ENCODE results near the gene DEK.
"Not testable (repeated sequence)": the region's sequence is repeated elsewhere in the genome, so short reads cannot be mapped to it uniquely, and the experiment has no call there.

DEK gene

DNA sequence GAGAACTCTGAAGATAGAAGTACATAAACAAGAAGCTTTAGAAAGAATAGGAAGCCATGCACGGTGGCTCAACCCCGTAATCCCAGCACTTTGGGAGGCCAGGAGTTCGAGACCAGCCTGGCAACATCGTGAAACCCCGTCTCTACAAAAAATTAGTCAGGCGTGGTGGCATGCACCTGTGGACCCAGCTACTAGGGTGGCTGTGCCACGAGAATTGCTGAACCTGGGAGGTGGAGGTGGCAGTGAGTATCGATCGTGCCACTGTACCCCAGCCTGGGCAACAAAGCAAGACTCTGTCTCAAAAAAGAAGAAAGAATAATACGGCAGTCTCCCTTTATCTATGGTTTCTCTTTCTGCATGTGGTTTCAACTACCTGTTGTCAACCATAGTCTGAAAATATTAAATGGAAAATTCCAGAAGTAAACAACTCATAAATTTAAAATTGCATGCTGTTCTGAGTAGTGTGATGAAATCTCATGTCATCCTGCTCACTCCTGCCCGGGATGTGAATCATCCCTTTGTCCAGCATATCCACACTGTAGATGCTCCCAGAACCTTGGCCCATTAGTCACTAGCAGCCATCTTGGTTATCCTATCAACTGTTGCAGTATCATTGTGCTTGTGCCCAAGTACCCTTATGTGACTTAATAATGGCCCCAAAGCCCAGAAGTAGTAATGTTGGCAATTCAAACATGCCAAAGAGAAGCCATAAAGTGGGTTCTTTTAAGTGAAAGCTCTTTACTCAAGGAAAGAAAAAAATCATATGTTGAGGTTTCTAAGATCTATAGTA is 22.1 kb downstream of the DEK start:
- peak; percentile 94 for DNase-seq (ENCODE audit: low read depth)
- no peak overlapping the region for H3K4me3 ChIP-seq (ENCODE audit: low read length)
- no peak for TF ChIP-seq CTCF (IDR thresholded peaks at IDR 0.05; ENCODE audit: insufficient read depth, low read depth, low read length, missing control alignments)

DNA sequence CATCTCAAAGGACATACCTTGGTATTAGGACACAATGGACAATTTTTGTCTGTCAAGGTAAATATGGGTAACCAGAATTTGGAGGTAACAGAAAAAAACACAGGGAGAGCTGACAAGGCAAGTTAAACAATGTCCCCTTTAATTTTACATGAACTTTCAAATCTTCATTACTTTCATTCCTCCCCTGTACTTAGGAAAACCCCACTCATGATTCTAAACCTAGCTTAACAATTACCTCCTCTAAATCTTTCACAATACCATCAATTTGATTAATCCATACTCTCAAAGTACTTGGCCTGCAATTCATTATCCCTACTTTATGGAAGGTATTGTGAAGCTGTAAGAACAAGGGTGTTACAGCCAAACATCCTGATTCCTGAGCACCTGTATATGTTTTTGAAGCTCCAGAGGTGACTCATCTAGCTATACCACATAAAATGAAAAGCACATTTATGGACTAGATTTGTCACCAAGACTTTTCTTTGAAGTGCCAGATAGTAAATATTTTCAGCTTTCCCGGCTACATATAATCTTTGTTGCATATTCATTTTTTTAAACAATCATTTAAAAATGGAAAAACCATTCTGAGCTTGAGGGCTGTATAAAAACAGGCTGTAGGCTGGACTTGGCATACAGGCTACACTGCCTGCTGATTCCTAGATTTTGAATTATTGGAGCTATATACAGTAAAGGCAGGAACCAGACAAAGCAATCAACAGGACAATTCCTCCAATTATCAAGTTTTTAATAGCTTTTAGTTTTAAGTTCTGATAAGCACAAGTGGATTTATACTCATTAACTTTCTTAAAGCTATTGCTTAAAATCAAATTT is 22.9 kb downstream of the DEK start:
- peak; percentile 50 for DNase-seq (ENCODE audit: low read depth)
- no peak overlapping the region for H3K4me3 ChIP-seq (ENCODE audit: low read length)
- no peak for TF ChIP-seq CTCF (IDR thresholded peaks at IDR 0.05; ENCODE audit: insufficient read depth, low read depth, low read length, missing control alignments)

- no peak for DNase-seq (ENCODE audit: low read depth)
- no peak for TF ChIP-seq CTCF (IDR thresholded peaks at IDR 0.05; ENCODE audit: insufficient read depth, low read depth, low read length, missing control alignments)
- H3K4me3 ChIP-seq (ENCODE audit: low read length): no peak overlapping the region
These were observed 24.1 kb downstream of the DEK start for GRCh38 chr6:18240230-18240629.

DNA sequence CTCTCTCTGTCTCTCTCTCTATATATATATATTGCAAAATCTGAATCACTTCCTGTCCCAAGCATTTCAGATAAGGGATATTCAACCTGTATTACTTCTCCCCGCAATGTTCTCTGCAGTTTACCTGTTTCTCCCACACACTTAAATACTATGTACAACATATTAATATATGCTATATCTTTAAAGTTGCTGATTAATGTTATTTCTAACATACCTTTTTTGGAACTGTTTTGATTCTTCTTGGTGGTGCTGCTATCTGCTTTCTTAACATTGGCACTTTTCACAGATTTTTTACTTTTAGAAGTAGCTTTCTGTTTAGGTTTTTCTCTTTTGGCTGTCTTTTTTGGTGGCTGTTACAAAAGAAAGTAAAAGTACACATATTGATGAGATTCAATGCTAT is 27.2 kb downstream of the DEK start:
- DNase-seq (ENCODE audit: low read depth): no peak
- H3K4me3 ChIP-seq (ENCODE audit: low read length): no peak overlapping the region
- no peak for TF ChIP-seq CTCF (IDR thresholded peaks at IDR 0.05; ENCODE audit: insufficient read depth, low read depth, low read length, missing control alignments)

DNA sequence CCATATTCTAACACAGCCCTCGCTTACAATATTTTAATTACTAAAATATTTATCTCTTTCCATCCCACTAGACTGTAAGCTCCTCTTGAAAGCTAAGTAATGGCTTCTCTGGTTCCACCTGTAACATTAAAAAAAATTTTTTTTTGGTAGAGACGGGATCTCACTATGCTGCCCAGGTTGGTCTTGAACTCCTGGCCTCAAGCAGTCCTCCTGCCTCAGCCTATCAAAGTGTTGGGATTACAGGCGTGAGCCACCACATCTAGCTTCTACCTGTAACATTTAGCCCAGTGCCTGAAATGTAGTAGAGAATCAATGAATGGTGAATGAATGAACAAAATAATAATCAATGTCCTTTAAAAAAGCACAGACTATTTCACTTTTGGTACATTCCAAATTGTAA is 28.8 kb downstream of the DEK start:
- TF ChIP-seq CTCF (IDR thresholded peaks at IDR 0.05; ENCODE audit: insufficient read depth, low read depth, low read length, missing control alignments): no peak
- no peak for DNase-seq (ENCODE audit: low read depth)
- H3K4me3 ChIP-seq (ENCODE audit: low read length): no peak overlapping the region

- no peak overlapping the region for H3K4me3 ChIP-seq (ENCODE audit: low read length)
- no peak for DNase-seq (ENCODE audit: low read depth)
- TF ChIP-seq CTCF (IDR thresholded peaks at IDR 0.05; ENCODE audit: insufficient read depth, low read depth, low read length, missing control alignments): no peak
These were observed 29.8 kb downstream of the DEK start for GRCh38 chr6:18234564-18234963.

DNA sequence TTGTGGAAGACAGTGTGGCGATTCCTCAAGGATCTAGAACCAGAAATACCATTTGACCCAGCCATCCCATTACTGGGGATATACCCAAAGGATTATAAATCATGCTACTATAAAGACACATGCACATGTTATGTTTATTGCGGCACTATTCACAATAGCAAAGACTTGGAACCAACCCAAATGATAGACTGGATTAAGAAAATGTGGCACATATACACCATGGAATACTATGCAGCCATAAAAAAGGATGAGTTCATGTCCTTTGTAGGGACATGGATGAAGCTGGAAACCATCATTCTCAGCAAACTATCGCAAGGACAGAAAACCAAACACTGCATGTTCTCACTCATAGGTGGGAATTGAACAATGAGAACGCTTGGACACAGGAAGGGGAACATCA is 30.6 kb downstream of the DEK start:
- not testable (repeated sequence) for DNase-seq (ENCODE audit: low read depth)

DNA sequence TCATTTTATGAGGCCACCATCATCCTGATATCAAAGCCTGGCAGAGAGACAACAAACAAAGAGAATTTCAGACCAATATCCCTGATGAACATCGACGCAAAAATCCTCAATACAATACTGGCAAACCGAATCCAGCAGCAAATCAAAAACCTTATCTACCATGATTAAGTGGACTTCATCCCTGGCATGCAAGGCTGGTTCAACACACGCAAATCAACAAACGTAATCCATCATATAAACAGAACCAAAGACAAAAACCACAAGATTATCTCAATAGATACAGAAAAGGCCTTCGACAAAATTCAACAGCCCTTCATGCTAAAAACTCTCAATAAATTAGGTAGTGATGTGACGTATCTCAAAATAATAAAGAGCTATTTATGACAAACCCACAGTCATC is 32.5 kb downstream of the DEK start:
- DNase-seq (ENCODE audit: low read depth): not testable (repeated sequence)

More for the DNA sequence above, 30.6 kb downstream of the DEK start:
- H3K4me3 ChIP-seq (ENCODE audit: low read length): not testable (repeated sequence)

DNA sequence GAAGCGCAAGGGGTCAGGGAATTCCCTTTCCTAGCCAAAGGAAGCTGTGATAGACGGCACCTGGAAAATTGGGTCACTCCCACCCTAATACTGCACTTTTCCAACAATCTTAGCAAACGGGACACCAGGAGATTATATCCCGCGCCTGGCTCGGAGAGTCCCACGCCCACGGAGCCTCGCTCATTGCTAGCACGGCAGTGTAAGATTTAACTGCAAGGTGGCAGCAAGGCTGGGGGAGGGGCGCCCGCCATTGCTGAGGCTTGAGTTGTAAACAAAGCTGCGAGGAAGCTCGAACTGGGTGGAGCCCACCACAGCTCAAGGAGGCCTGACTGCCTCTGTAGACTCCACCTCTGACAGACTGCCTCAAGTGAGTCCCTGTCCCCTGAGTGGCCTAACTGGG is 35.7 kb downstream of the DEK start:
- not testable (repeated sequence) for H3K4me3 ChIP-seq (ENCODE audit: low read length); DNase-seq (ENCODE audit: low read depth)

More for the DNA sequence above, 32.5 kb downstream of the DEK start:
- not testable (repeated sequence) for H3K4me3 ChIP-seq (ENCODE audit: low read length)

DNA sequence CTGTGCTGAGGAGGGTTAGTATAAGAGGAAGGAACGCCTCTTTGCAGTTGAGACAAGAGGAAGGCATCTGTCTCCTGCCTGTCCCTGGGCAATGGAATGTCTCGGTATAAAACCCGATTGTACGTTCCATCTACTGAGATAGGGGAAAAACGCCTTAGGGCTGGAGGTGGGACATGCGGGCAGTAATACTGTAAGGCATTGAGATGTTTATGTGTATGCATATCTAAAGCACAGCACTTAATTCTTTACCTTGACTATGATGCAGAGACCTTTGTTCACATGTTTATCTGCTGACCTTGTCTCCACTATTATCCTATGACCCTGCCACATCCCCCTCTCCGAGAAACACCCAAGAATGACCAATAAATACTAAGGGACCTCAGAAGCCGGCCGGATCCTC is 37.2 kb downstream of the DEK start:
- not testable (repeated sequence) for H3K4me3 ChIP-seq (ENCODE audit: low read length); DNase-seq (ENCODE audit: low read depth)

DNA sequence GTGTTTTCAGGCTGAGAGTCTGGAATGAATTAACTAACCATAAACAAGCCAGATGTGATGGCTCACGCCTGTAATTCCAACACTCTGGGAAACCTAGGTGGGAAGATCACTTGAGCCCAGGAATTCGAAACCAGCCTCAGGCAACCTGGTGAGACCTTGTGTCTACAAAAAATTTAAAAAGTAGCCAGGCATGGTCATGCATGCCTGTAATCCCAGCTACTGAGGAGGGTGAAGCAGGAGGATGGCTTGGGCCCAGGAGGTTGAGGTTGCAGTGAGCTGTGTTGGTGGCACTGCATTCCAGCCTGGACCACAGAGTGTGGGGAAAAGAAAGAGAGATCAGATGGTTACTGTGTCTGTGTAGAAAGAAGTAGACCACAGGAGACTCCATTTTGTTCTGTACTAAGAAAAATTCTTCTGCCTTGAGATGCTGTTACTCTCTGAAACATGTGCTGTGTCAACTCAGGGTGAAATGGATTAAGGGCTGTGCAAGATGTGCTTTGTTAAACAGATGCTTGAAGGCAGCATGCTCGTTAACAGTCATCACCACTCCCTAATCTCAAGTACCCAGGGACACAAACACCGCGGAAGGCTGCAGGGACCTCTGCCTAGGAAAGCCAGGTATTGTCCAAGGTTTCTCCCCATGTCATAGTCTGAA is 37.8 kb downstream of the DEK start:
- DNase-seq (ENCODE audit: low read depth): peak; percentile 16

More for the DNA sequence above, 37.8 kb downstream of the DEK start:
- not testable (repeated sequence) for H3K4me3 ChIP-seq (ENCODE audit: low read length)
